Stomach (tissue), 9 donors: ENCODE data around the gene INSM2. TPM values are rescaled to one million over a fixed set of nuclear protein-coding genes. Genes with fewer than 3 reads are reported as not detected.

ENCODE experiments used
- DNase-seq, 2 donors: peaks; one replicate each; pipeline versions ENCODE4 v3.0.0 to v3.0.0-alpha.2; 2013 to 2019
- H3K27ac ChIP-seq, 5 donors: fragments of 200-600 bp in 4 of 5; sonication (generic) in 4 of 5; one replicate each; pipeline ENCODE4 v1.5.1; 2013 to 2019; ENCODE audit warnings: mild to moderate bottlenecking in 1 of 5, moderate library complexity in 1 of 5
- H3K27me3 ChIP-seq, 3 donors: fragments of 200-600 bp; sonication (generic); one replicate each; pipeline ENCODE4 v1.5.1; 2017 to 2019; ENCODE audit warnings: mixed run types in 1 of 3
- H3K36me3 ChIP-seq, 4 donors: fragments of 200-600 bp; sonication (generic); 1 replicate in 3 of 4; 2 replicates in 1 of 4; pipeline ENCODE4 v1.5.1; 2016 to 2019
- H3K4me1 ChIP-seq, 4 donors: fragments of 200-600 bp; sonication (generic); one replicate each; pipeline ENCODE4 v1.5.1; 2016 to 2019
- H3K4me3 ChIP-seq, 4 donors: fragments of 200-600 bp; sonication (generic) in 3 of 4; one replicate each; pipeline ENCODE4 v1.5.1; 2016 to 2019; ENCODE audit warnings: mild to moderate bottlenecking in 1 of 4
- H3K9me3 ChIP-seq, 4 donors: fragments of 200-600 bp; sonication (generic); one replicate each; pipeline ENCODE4 v1.5.1; 2016 to 2019
- CTCF ChIP-seq, 7 experiments: fragments of 450-650 bp in 4 of 7; fragments of 200-600 bp in 3 of 7; sonication (generic) in 3 of 7; IDR thresholded peaks; one replicate each; pipeline ENCODE4 v1.5.1; 2016 to 2019; ENCODE audit warnings: antibody characterized with exemption in 7 of 7, control low read depth in 2 of 7, mild to moderate bottlenecking in 1 of 7
- EP300 ChIP-seq: sonication (generic); formaldehyde crosslinking; IDR thresholded peaks from one replicate; pipeline ENCODE4 v1.6.1; 2017; ENCODE audit warnings: antibody characterized with exemption
- POLR2A ChIP-seq, 4 donors: fragments of 450-650 bp; IDR thresholded peaks; one replicate each; pipeline ENCODE4 v1.6.1; 2016; ENCODE audit warnings: antibody characterized with exemption in 4 of 4, control low read depth in 2 of 4, mild to moderate bottlenecking in 1 of 4, moderate library complexity in 1 of 4
- POLR2AphosphoS5 ChIP-seq, 3 donors: sonication (generic); formaldehyde crosslinking; IDR thresholded peaks; one replicate each; pipeline ENCODE4 v1.6.1; 2016; ENCODE audit warnings: antibody characterized with exemption in 3 of 3
- WGBS, 5 donors: extraction: QIAGEN DNeasy Blood & Tissue Kit in 3 of 5; methylation state at CpG; one replicate each; pipeline versions ENCODE4 v1.1.5 to v1.1.7; 2013 to 2018; 5-methylcytosine and 5-hydroxymethylcytosine counted together
- intact Hi-C: fragments of 100-400 bp; cut with DNase I; formaldehyde crosslinking; loops from one replicate; pipeline ENCODE4 v1.15.1; 2023; ENCODE audit warnings: low total_unique reads
- polyA plus RNA-seq, 3 donors: library from polyadenylated mRNA; stranded (reverse); fragments of 200-250 nt; gene quantifications; one replicate each; pipeline ENCODE4 v1.2.3, GENCODE V29; 2013
- total RNA-seq, 5 donors: library from RNA; depleted of rRNA; stranded (reverse); fragments of >200 nt; gene quantifications; one replicate each; pipeline versions ENCODE4 v1.1.0 to v1.2.3, GENCODE V29; 2014 to 2016
- donor health status: healthy with polysubstance abuse.
- donor health status: Bipolar disorder and iron deficiency.
- donor health status: healthy.

Gene INSM2
- total and polyA plus RNA-seq, 8 donors: not detected

GRCh38 chr14:35503646-35504045 is 30.3 kb upstream of the INSM2 start:
- Histone ChIP-seq H3K9me3 (peaks cover 0 to 9% (median 0%) of the 10 kb centered on the region in 4 donors), H3K4me1 (no peaks in the 10 kb centered on the region), H3K27me3 (peaks cover 0 to 3% (median 0%) of the 10 kb centered on the region in 3 donors), H3K4me3 (no peak overlapping the region), H3K36me3 (no peaks in the 10 kb centered on the region), H3K27ac (no peak overlapping the region)
- no peak for DNase-seq
- TF ChIP-seq POLR2A (IDR thresholded peaks at IDR 0.05) (no peak), POLR2AphosphoS5 (IDR thresholded peaks at IDR 0.05) (no peak)
- 14 to 24% (median 20%) methylated on average over 3 of the region's 3 CpGs for WGBS, 5 donors
- intact Hi-C loops: no loop called here

GRCh38 chr14:35504260-35504659 is 29.7 kb upstream of the INSM2 start:
- no peak for TF ChIP-seq CTCF (IDR thresholded peaks at IDR 0.05)
- no peak for TF ChIP-seq POLR2A (IDR thresholded peaks at IDR 0.05)
- Histone ChIP-seq H3K4me3 (no peak overlapping the region), H3K36me3 (no peaks in the 10 kb centered on the region), H3K9me3 (peaks cover 0 to 9% (median 0%) of the 10 kb centered on the region in 4 donors), H3K4me1 (no peaks in the 10 kb centered on the region), H3K27me3 (peaks cover 0 to 3% (median 0%) of the 10 kb centered on the region in 3 donors), H3K27ac (no peak overlapping the region)
- no peak for DNase-seq
- WGBS, 5 donors: 27 to 31% (median 29%) methylated on average over 1 of the region's 1 CpG
- intact Hi-C loops: no loop called here

- intact Hi-C loops: no loop called here
- Histone ChIP-seq H3K27ac (no peak overlapping the region), H3K36me3 (no peaks in the 10 kb centered on the region), H3K4me1 (no peaks in the 10 kb centered on the region), H3K27me3 (no peaks in the 10 kb centered on the region), H3K4me3 (no peak overlapping the region), H3K9me3 (no peaks in the 10 kb centered on the region)
- no peak for DNase-seq
- WGBS, 5 donors: 76 to 82% (median 78%) methylated on average over 6 of the region's 6 CpGs
- TF ChIP-seq EP300: no peak
Observed at GRCh38 chr14:35506461-35506860, 27.5 kb upstream of the INSM2 start.

GRCh38 chr14:35506927-35507326 is 27.0 kb upstream of the INSM2 start:
- no peak for DNase-seq
- Histone ChIP-seq H3K9me3 (no peaks in the 10 kb centered on the region), H3K4me1 (no peaks in the 10 kb centered on the region), H3K4me3 (no peak overlapping the region), H3K27ac (no peak overlapping the region), H3K27me3 (no peaks in the 10 kb centered on the region), H3K36me3 (no peaks in the 10 kb centered on the region)
- intact Hi-C loops: no loop called here
- no peak for TF ChIP-seq CTCF (IDR thresholded peaks at IDR 0.05)

GRCh38 chr14:35509846-35510245 is 24.1 kb upstream of the INSM2 start:
- H3K9me3 ChIP-seq: no peaks in the 10 kb centered on the region
- intact Hi-C loops: no loop called here
- no peaks in the 10 kb centered on the region for H3K4me1 ChIP-seq
- no peak overlapping the region for H3K4me3 ChIP-seq
- TF ChIP-seq EP300 (no peak), POLR2A (IDR thresholded peaks at IDR 0.05) (no peak), POLR2AphosphoS5 (IDR thresholded peaks at IDR 0.05) (no peak), CTCF (IDR thresholded peaks at IDR 0.05) (no peak)
- no peak for DNase-seq
- no peak overlapping the region for H3K27ac ChIP-seq
- WGBS, 5 donors: 63 to 76% (median 70%) methylated on average over 2 of the region's 2 CpGs
- H3K27me3 ChIP-seq: no peaks in the 10 kb centered on the region
- no peaks in the 10 kb centered on the region for H3K36me3 ChIP-seq

- H3K27me3 ChIP-seq: no peaks in the 10 kb centered on the region
- H3K4me1 ChIP-seq: no peaks in the 10 kb centered on the region
- no peaks in the 10 kb centered on the region for H3K36me3 ChIP-seq
- DNase-seq: no peak
- no peak overlapping the region for H3K27ac ChIP-seq
- intact Hi-C loops: no loop called here
- H3K9me3 ChIP-seq: no peaks in the 10 kb centered on the region
- no peak overlapping the region for H3K4me3 ChIP-seq
- TF ChIP-seq CTCF (IDR thresholded peaks at IDR 0.05) (no peak), POLR2A (IDR thresholded peaks at IDR 0.05) (no peak), EP300 (no peak), POLR2AphosphoS5 (IDR thresholded peaks at IDR 0.05) (no peak)
- WGBS, 5 donors: 87 to 89% (median 87%) methylated on average over 4 of the region's 4 CpGs
Observed at GRCh38 chr14:35512765-35513164, 21.2 kb upstream of the INSM2 start.
